Measurements from ENCODE around the gene UGT1A7. TPM values are rescaled to one million over a fixed set of nuclear protein-coding genes. Genes with fewer than 3 reads are reported as not detected.

The UGT1A7 gene
- total RNA-seq, 1 donor from 2014 or later = not detected

GRCh38 chr2:233673896-233674295 is 7.8 kb upstream of the UGT1A7 start:
- Mint-ChIP-seq H3K36me3 (ENCODE audit: low read depth, unreplicated experiment) (no peaks in the 10 kb centered on the region), H3K4me1 (ENCODE audit: unreplicated experiment) (no peaks in the 10 kb centered on the region), H3K9me3 (ENCODE audit: unreplicated experiment) (no peaks in the 10 kb centered on the region), H3K4me3 (ENCODE audit: unreplicated experiment) (no peak overlapping the region), H3K27me3 (ENCODE audit: unreplicated experiment) (no peaks in the 10 kb centered on the region), H3K27ac (ENCODE audit: unreplicated experiment) (no peak overlapping the region)
- TF ChIP-seq, protein P1, sequence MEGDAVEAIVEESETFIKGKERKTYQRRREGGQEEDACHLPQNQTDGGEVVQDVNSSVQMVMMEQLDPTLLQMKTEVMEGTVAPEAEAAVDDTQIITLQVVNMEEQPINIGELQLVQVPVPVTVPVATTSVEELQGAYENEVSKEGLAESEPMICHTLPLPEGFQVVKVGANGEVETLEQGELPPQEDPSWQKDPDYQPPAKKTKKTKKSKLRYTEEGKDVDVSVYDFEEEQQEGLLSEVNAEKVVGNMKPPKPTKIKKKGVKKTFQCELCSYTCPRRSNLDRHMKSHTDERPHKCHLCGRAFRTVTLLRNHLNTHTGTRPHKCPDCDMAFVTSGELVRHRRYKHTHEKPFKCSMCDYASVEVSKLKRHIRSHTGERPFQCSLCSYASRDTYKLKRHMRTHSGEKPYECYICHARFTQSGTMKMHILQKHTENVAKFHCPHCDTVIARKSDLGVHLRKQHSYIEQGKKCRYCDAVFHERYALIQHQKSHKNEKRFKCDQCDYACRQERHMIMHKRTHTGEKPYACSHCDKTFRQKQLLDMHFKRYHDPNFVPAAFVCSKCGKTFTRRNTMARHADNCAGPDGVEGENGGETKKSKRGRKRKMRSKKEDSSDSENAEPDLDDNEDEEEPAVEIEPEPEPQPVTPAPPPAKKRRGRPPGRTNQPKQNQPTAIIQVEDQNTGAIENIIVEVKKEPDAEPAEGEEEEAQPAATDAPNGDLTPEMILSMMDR (IDR thresholded peaks at IDR 0.05; ENCODE audit: unreplicated experiment) = no peak
- no peak for DNase-seq (ENCODE audit: low spot score)

DNA sequence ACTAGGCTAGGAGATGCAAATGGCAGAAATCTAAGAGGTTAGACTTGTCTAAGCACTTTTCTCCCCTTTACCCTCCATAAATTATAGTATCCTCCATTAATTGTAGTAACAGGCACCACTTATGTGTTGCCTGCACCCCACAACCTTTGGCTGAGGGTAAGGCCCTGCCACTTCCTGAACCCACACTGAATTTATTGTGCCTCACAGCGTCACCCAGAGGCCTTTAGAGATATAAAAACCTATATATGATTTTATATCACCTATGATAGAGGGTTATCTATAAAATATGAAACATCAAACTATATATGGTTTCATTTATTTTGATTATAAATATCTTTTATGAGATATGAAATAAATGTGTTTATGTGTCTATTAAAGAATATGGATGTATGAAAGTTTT is 7.4 kb upstream of the UGT1A7 start:
- no peak overlapping the region for H3K27ac Mint-ChIP-seq (ENCODE audit: unreplicated experiment)
- no peaks in the 10 kb centered on the region for H3K9me3 Mint-ChIP-seq (ENCODE audit: unreplicated experiment)
- H3K27me3 Mint-ChIP-seq (ENCODE audit: unreplicated experiment) = no peaks in the 10 kb centered on the region
- no peaks in the 10 kb centered on the region for H3K36me3 Mint-ChIP-seq (ENCODE audit: low read depth, unreplicated experiment)
- no peaks in the 10 kb centered on the region for H3K4me1 Mint-ChIP-seq (ENCODE audit: unreplicated experiment)
- TF ChIP-seq, protein P1 (IDR thresholded peaks at IDR 0.05; ENCODE audit: unreplicated experiment) = no peak
- no peak for DNase-seq (ENCODE audit: low spot score)
- H3K4me3 Mint-ChIP-seq (ENCODE audit: unreplicated experiment) = no peak overlapping the region

- no peaks in the 10 kb centered on the region for H3K4me1 Mint-ChIP-seq (ENCODE audit: unreplicated experiment)
Measured at GRCh38 chr2:233674995-233675394, 6.7 kb upstream of the UGT1A7 start.

GRCh38 chr2:233676046-233676445 is 5.7 kb upstream of the UGT1A7 start:
- no peaks in the 10 kb centered on the region for H3K9me3 Mint-ChIP-seq (ENCODE audit: unreplicated experiment)
- no peaks in the 10 kb centered on the region for H3K4me1 Mint-ChIP-seq (ENCODE audit: unreplicated experiment)
- H3K4me3 Mint-ChIP-seq (ENCODE audit: unreplicated experiment) = no peak overlapping the region
- no peak overlapping the region for H3K27ac Mint-ChIP-seq (ENCODE audit: unreplicated experiment)
- no peak for DNase-seq (ENCODE audit: low spot score)
- TF ChIP-seq, protein P1 (IDR thresholded peaks at IDR 0.05; ENCODE audit: unreplicated experiment) = no peak
- H3K27me3 Mint-ChIP-seq (ENCODE audit: unreplicated experiment) = no peaks in the 10 kb centered on the region
- H3K36me3 Mint-ChIP-seq (ENCODE audit: low read depth, unreplicated experiment) = no peaks in the 10 kb centered on the region

More at GRCh38 chr2:233674995-233675394, 6.7 kb upstream of the UGT1A7 start:
- H3K27me3 Mint-ChIP-seq (ENCODE audit: unreplicated experiment) = no peaks in the 10 kb centered on the region
- H3K4me3 Mint-ChIP-seq (ENCODE audit: unreplicated experiment) = no peak overlapping the region
- H3K9me3 Mint-ChIP-seq (ENCODE audit: unreplicated experiment) = no peaks in the 10 kb centered on the region
- H3K27ac Mint-ChIP-seq (ENCODE audit: unreplicated experiment) = no peak overlapping the region
- DNase-seq (ENCODE audit: low spot score) = no peak
- no peaks in the 10 kb centered on the region for H3K36me3 Mint-ChIP-seq (ENCODE audit: low read depth, unreplicated experiment)
- TF ChIP-seq, protein P1 (IDR thresholded peaks at IDR 0.05; ENCODE audit: unreplicated experiment) = peak; percentile 35

DNA sequence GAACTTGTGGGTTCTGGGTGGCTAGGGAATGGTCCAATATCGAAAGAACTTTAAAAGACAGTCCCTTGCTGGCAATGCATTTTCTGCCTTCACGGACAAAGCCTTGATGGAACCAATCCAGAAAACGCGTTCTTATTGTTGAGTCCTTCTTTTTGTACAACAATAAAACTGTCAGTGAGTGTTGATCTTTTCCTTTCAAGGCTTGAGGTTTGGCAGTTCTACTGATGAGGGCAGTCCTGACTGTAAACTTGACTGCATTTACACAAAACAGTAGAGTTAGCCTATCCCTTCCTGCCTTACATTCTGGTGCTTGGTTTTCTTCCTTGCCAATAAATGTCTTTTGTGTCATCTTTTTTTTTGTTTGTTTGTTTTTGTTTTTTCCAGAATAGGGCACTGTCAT is 2.5 kb upstream of the UGT1A7 start:
- Mint-ChIP-seq H3K4me1 (ENCODE audit: unreplicated experiment) (no peaks in the 10 kb centered on the region), H3K9me3 (ENCODE audit: unreplicated experiment) (no peaks in the 10 kb centered on the region), H3K27me3 (ENCODE audit: unreplicated experiment) (no peaks in the 10 kb centered on the region), H3K4me3 (ENCODE audit: unreplicated experiment) (no peak overlapping the region), H3K36me3 (ENCODE audit: low read depth, unreplicated experiment) (no peaks in the 10 kb centered on the region), H3K27ac (ENCODE audit: unreplicated experiment) (no peak overlapping the region)
- DNase-seq (ENCODE audit: low spot score) = no peak
- TF ChIP-seq, protein P1 (IDR thresholded peaks at IDR 0.05; ENCODE audit: unreplicated experiment) = no peak
